ENCODE data around the gene CASS4.

DNA sequence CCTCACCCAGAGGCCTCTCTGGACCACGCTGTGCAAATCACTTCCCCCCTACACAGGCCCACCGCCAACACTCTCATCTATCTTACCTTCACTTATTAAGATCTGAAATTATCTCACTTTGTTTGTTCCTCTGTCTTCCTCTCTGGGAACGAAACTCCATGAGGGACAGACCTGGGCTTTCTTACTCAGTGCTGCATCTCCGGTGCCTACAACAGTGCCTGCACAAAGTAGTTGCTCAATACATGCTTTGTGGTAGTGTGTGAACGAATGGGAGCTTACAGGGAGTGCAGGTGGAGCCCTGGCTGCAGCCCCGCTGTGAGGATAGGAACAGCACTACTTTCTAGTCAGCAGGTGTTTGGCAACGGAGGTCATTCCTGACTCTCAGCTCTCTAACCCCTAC is 5.3 kb downstream of the CASS4 start:
- TF ChIP-seq, protein P1, sequence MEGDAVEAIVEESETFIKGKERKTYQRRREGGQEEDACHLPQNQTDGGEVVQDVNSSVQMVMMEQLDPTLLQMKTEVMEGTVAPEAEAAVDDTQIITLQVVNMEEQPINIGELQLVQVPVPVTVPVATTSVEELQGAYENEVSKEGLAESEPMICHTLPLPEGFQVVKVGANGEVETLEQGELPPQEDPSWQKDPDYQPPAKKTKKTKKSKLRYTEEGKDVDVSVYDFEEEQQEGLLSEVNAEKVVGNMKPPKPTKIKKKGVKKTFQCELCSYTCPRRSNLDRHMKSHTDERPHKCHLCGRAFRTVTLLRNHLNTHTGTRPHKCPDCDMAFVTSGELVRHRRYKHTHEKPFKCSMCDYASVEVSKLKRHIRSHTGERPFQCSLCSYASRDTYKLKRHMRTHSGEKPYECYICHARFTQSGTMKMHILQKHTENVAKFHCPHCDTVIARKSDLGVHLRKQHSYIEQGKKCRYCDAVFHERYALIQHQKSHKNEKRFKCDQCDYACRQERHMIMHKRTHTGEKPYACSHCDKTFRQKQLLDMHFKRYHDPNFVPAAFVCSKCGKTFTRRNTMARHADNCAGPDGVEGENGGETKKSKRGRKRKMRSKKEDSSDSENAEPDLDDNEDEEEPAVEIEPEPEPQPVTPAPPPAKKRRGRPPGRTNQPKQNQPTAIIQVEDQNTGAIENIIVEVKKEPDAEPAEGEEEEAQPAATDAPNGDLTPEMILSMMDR (conservative IDR thresholded peaks at IDR 0.05) = no peak
- TF ChIP-seq ZFX (IDR thresholded peaks at IDR 0.05) = no peak

All from C4-2B (cell line).